MM.1S (cell line): Measurements from ENCODE around the gene OR52K1.

Experiments
- CTCF ChIP-seq: fragments of 300-600 bp; sonication (generic); IDR thresholded peaks from 2 replicates; pipeline ENCODE4 v1.5.1; 2016; ENCODE audit warnings: antibody characterized with exemption, low read length, mixed read lengths
- EZH2 ChIP-seq: fragments of 300-600 bp; sonication (generic); optimal IDR thresholded peaks from 2 replicates; pipeline ENCODE3; 2017; ENCODE audit warnings: low read depth, mild to moderate bottlenecking, antibody characterized with exemption, low read length, mixed read lengths

- TF ChIP-seq CTCF (no peak), EZH2 (no peak)
Observed at GRCh38 chr11:4523666-4524065, 41.2 kb downstream of the OR52K1 start.
